ENCODE measurements around the gene CRLF1.

CRLF1 gene

GRCh38 chr19:18577365-18577914 is 29.2 kb downstream of the CRLF1 start:
- no peak for DNase-seq
- intact Hi-C loops (cut with DNase I): no loop called here

DNA sequence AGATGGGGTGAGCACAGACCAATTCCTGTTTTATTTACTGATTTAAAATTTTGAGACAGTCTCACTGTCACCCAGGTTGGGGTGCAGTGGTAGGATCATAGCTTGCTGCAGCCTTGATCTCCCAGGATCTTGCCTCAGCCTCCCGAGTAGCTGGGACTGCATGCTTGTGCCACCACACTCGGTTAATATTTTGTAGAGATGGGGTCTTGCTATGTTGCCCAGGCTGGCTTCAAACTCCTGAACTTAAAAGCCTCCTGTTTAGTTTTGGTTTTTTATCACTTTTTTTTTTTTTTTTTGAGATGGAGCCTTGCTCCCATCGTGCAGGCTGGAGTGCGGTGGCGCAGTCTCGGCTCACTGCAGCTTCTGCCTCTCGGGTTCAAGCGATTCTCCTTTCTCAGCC is 30.2 kb downstream of the CRLF1 start:
- intact Hi-C loops (cut with DNase I): no loop called here
- no peak for DNase-seq

DNA sequence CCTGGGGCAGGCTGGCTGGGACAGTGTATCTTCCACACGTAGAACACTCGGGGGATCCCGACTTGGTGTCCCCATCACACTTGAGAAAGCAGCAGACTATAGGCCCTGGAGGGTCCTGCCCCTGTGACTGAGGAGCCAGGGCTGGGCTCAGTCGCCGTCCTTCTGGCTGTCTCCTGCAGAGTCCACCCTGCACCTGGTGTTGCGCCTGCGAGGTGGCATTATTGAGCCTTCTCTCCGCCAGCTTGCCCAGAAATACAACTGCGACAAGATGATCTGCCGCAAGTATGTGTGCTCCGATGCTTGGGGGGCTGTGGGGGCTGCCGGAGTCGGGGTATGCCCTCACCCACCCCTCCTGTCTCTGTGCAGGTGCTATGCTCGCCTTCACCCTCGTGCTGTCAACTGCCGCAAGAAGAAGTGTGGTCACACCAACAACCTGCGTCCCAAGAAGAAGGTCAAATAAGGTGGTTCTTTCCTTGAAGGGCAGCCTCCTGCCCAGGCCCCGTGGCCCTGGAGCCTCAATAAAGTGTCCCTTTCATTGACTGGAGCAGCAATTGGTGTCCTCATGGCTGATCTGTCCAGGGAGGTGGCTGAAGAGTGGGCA is 31.8 kb downstream of the CRLF1 start:
- DNase-seq: no peak
- intact Hi-C loops (cut with DNase I): no loop called here

DNA sequence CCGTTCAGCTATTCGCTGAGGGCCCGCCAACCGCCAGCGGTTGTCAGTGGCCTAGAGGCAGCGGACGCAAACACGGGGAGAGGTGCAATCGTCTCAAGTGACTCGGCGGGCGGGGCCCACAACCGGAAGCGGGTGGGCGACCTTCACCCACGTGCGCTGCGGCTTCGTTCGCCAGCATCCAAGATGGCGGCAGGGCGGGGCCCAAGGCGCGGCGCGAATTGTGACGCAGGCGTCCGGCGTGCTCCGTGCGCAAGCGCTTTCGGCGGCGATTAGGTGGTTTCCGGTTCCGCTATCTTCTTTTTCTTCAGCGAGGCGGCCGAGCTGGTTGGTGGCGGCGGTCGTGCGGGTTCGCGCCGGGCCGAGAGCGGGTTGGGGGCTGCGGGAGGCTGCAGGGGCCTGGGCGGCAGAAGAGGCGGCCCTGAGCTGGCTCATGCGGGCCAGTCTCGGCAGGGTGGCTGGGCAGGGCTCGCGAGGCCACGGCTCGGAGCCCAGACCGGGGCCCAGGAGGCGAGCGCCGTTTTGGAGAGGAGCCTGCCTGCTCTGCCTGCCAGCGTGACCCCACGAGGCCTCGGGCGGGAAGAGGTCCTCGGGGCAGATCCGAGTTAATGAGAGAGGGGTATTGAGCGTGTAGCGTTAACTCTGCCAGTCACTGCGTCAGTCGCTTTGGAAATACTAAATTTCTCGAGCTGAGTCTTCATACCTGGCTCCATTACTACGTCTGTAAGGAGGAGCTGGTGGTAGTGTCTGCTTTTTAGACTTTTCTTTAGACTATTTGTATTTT is 34.8 kb downstream of the CRLF1 start, which contains the start of gene UBA52:
Gene UBA52, plus strand, starts transcription at position 294 of the 781 bp plus-strand sequence. CDS start 1,444 bp downstream, outside the sequence.
- intact Hi-C loops (cut with DNase I): no loop called here
- DNase-seq: peak; percentile 93 to 99 (median 97)

- no peak for DNase-seq
- intact Hi-C loops (cut with DNase I): no loop called here
These were observed 38.2 kb downstream of the CRLF1 start for GRCh38 chr19:18568367-18568766.

DNA sequence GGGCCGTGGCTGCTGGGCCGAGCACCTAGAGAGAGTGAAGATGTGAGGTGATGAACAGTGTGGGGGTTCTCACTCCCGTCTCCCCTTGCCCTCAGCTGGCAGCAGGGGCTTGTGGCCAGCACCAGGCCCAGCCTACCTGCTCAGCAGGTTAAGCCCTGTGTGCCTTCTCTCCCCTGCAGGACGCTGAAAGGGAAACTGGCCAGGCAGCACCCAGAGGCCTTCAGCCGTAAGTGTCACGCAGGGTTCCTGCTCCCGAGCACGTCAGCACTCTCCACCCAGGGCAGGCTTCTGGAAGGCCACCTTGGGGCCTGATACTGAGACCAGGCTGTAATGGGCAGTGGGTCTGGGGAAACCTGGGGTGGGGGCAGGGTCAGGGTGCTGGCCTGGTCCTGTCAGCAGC is 39.6 kb downstream of the CRLF1 start:
- no peak for DNase-seq
- intact Hi-C loops (cut with DNase I): no loop called here

GRCh38 chr19:18562086-18562485 is 44.5 kb downstream of the CRLF1 start:
- intact Hi-C loops (cut with DNase I): no loop called here
- no peak for DNase-seq

DNA sequence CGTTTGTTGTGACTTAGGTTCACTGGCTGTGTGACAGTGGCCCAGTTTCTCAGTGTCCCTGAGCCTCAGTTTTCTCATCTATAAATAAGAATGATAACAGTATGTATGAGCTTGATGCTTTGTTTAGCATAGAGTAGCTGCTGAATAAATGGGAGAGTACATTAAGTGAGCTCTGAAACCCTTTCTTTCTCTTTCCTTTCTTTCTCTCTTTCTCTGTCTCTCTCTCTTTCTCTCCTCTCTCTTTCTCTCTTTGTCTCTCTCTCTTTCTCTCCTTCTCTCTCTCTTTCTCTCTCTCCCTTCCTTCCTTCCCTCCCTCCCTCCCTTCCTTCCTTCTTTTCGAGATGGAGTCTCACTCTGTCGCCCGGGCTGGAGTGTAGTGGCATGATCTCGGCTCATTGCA is 46.9 kb downstream of the CRLF1 start:
- intact Hi-C loops (cut with DNase I): no loop called here
- DNase-seq: no peak

- intact Hi-C loops (cut with DNase I): no loop called here
- DNase-seq: no peak
These were observed 48.0 kb downstream of the CRLF1 start for GRCh38 chr19:18558604-18559003.

- intact Hi-C loops (cut with DNase I): no loop called here
- peak in 1 of 42 donors; percentile 41 for DNase-seq
These were observed 48.4 kb downstream of the CRLF1 start for GRCh38 chr19:18558202-18558555.

GRCh38 chr19:18557411-18558201 is 49.0 kb downstream of the CRLF1 start, which contains the start of gene KXD1:
Gene KXD1 (plus strand): TSS chr19:18557870. CDS start chr19:18562057, 4,187 bp downstream.
- peak; percentile 94 to 99 (median 98) for DNase-seq
- intact Hi-C loops (cut with DNase I): no loop called here

DNA sequence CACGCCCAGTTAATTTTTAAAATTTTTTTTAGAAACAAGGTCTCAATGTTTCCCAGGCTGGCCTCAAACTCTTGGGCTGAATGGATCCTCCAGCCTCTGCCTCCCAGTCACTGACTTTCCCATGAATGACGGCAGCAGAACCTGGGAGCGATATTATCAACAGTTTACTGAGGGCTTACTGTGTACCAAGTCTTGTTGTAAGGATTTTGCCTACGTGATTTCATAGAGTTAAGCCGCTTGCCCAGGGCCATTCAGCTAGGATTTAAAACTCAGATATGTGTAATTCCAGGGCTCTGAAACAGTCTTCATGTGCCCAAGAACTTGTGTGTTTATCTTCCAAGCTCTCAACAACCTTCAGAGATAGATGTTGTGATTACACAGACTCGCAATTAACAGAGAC is 55.0 kb downstream of the CRLF1 start:
- no peak for DNase-seq
- intact Hi-C loops (cut with DNase I): no loop called here

DNA sequence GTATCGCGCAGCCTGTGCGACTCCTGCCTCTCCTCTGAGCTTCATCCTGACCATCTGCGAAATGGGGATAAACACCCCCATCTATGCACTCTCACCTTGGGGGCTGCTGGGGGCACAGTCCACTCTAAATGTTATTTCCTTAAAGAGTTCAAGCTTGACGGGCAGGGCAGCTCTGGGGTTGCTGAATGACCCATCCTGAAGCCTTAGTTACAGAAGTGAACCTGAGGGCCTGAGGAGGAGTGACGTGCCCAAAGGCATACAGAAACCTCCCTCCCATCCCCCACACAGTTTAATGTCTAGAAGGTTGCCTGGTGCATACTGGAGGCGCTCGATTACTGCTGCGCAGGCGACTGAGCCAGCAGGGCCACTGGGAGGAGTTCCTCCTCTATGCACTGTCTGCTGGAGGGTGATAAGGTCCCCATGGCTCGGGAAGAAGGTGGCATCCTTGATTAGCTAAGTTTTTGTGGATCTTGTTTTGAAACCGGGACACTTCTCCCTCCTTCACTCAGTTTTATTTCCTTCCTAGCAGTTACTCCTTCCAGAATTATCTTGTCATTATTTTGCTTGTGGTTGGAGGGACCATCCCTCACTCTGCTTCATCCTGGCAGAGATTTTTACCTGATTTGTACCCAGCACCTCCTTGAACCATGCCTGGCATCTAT is 62.7 kb downstream of the CRLF1 start:
- peak in 41 of 42 donors; percentile 27 to 91 (median 64) for DNase-seq
- intact Hi-C loops (cut with DNase I): no loop called here

All from head of caudate nucleus (tissue), 42 donors.